Neural cell (in vitro differentiated cells): ENCODE measurements around the gene EDARADD. TPM values are rescaled to one million over a fixed set of nuclear protein-coding genes. Genes with fewer than 3 reads are reported as not detected.

Experiments
- H2AFZ ChIP-seq: fragments of 200-600, 300-800 bp; sonication (generic), shearing (Covaris generic); 2 replicates; pipeline ENCODE4 v1.6.0; 2014; ENCODE audit warnings: low read depth, mild to moderate bottlenecking, antibody characterized with exemption, low read length, moderate library complexity
- H3F3A ChIP-seq: fragments of 200-600 bp; shearing (Covaris generic); 2 replicates; pipeline ENCODE4 v1.6.1; 2016; ENCODE audit warnings: mild to moderate bottlenecking, moderate library complexity, mixed read lengths, antibody characterized with exemption, low read length; ENCODE audit not compliant: insufficient read depth, poor library complexity, severe bottlenecking
- H3K27ac ChIP-seq: fragments of 200-600, 300-800 bp; sonication (generic), shearing (Covaris generic); 2 replicates; pipeline ENCODE4 v1.5.1; 2014; ENCODE audit warnings: mild to moderate bottlenecking, low read length, moderate library complexity
- H3K27me3 ChIP-seq: fragments of 300-800, 200-600 bp; sonication (generic), shearing (Covaris generic); 2 replicates; pipeline ENCODE4 v1.6.0; 2014; ENCODE audit warnings: mild to moderate bottlenecking, low read depth, low read length, moderate library complexity; ENCODE audit not compliant: insufficient read depth
- H3K36me3 ChIP-seq: fragments of 300-800, 200-600 bp; sonication (generic), shearing (Covaris generic); 2 replicates; pipeline ENCODE4 v1.5.1; 2014; ENCODE audit warnings: mild to moderate bottlenecking, antibody characterized with exemption, low read length, moderate library complexity; ENCODE audit not compliant: insufficient read depth
- H3K4me2 ChIP-seq: fragments of 300-800, 200-600 bp; sonication (generic), shearing (Covaris generic); 2 replicates; pipeline ENCODE4 v1.6.0; 2014; ENCODE audit warnings: mild to moderate bottlenecking, low read length
- H3K4me3 ChIP-seq: fragments of 300-800, 200-600 bp; sonication (generic), shearing (Covaris generic); 2 replicates; pipeline ENCODE4 v1.5.1; 2014; ENCODE audit warnings: mild to moderate bottlenecking, low read length, moderate library complexity
- H3K79me2 ChIP-seq: fragments of 200-600 bp; shearing (Covaris generic); replicated peaks from 2 replicates; pipeline ENCODE4 v1.6.0; 2014; ENCODE audit warnings: mild to moderate bottlenecking, low read length, moderate library complexity; ENCODE audit not compliant: insufficient read depth
- H3K9ac ChIP-seq: fragments of 300-800, 200-600 bp; sonication (generic), shearing (Covaris generic); 2 replicates; pipeline ENCODE4 v1.6.1; 2016; ENCODE audit warnings: mild to moderate bottlenecking, low read length, mixed read lengths
- H3K9me2 ChIP-seq: fragments of 200-600 bp; shearing (Covaris generic); 2 replicates; pipeline ENCODE4 v1.6.1; 2016; ENCODE audit warnings: mild to moderate bottlenecking, low read length, mixed read lengths; ENCODE audit not compliant: insufficient read depth
- H3K9me3 ChIP-seq: fragments of 200-600, 300-800 bp; sonication (generic), shearing (Covaris generic); 2 replicates; pipeline ENCODE4 v1.6.1; 2016; ENCODE audit warnings: mild to moderate bottlenecking, mixed run types, low read length, moderate library complexity, mixed read lengths
- H4K20me1 ChIP-seq: fragments of 200-600 bp; shearing (Covaris generic); 2 replicates; pipeline ENCODE4 v1.6.1; 2016; ENCODE audit warnings: mild to moderate bottlenecking, mixed run types; ENCODE audit not compliant: insufficient read depth
- CTCF ChIP-seq: fragments of 450-650 bp; IDR thresholded peaks from 2 replicates; pipeline ENCODE4 v1.5.1; 2014; ENCODE audit warnings: antibody characterized with exemption, mild to moderate bottlenecking, moderate library complexity; ENCODE audit not compliant: poor library complexity, severe bottlenecking
- EP300 ChIP-seq: fragments of 450-650 bp; conservative IDR thresholded peaks from 2 replicates; pipeline ENCODE4 v1.6.1; 2014; ENCODE audit warnings: antibody characterized with exemption, mild to moderate bottlenecking, moderate library complexity; ENCODE audit not compliant: poor library complexity, severe bottlenecking
- EZH2 ChIP-seq: fragments of 200-600, 300-800 bp; shearing (Covaris generic), sonication (generic); IDR thresholded peaks from 2 replicates; pipeline ENCODE4 v1.6.1; 2014; ENCODE audit warnings: antibody characterized with exemption, low read length, borderline replicate concordance, mild to moderate bottlenecking; ENCODE audit not compliant: insufficient read depth, poor library complexity, severe bottlenecking
- MXI1 ChIP-seq: fragments of 450-650 bp; conservative IDR thresholded peaks from 2 replicates; pipeline ENCODE4 v1.6.1; 2014; ENCODE audit warnings: antibody characterized with exemption, mild to moderate bottlenecking; ENCODE audit not compliant: poor library complexity, severe bottlenecking
- POLR2AphosphoS5 ChIP-seq: IDR thresholded peaks from 2 replicates; pipeline ENCODE4 v1.6.1; 2012
- RAD21 ChIP-seq: fragments of 450-650 bp; conservative IDR thresholded peaks from 2 replicates; pipeline ENCODE4 v1.6.1; 2014; ENCODE audit warnings: antibody characterized with exemption, mild to moderate bottlenecking, moderate library complexity
- SMC3 ChIP-seq: fragments of 450-650 bp; conservative IDR thresholded peaks from 2 replicates; pipeline ENCODE4 v1.6.1; 2014; ENCODE audit warnings: antibody characterized with exemption, mild to moderate bottlenecking, moderate library complexity; ENCODE audit not compliant: poor library complexity
- TAF1 ChIP-seq: IDR thresholded peaks from 2 replicates; pipeline ENCODE4 v1.6.1; 2012; ENCODE audit warnings: low read depth
- polyA plus RNA-seq: library from polyadenylated mRNA; depleted of rRNA; stranded (reverse); fragments of >200 nt; gene quantifications from 2 replicates; pipeline ENCODE4 v1.2.3, GENCODE V29; 2014
- TF ChIP-seq, protein P1 (sequence below): IDR thresholded peaks from 2 replicates; pipeline ENCODE4 v1.6.1; 2012; ENCODE audit warnings: borderline replicate concordance

Gene EDARADD
- polyA plus RNA-seq, 1 donor from 2014 or later, result 0.17 TPM

DNA sequence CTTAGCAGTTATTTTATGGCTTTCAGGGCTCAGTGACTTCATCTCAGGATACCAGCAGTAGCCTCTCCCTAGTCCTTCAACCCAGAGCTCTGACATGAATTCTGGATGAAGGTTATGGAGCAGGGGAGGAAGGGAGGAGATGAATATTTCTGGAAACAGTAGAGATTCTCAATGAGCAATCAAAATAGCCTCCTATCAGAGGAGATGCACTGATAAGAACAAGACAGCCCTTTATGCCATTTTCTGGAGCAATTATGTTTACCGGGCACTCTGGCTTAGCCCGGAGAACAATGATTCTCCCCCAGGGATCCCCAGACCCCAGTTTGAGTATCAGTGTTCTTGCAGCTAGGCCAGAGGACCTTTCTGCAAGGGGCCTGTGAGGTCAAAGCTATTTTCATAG is 37.9 kb upstream of the EDARADD start:
- no peak overlapping the region for H3K27ac ChIP-seq
- no peak overlapping the region for H2AFZ ChIP-seq
- no peaks in the 10 kb centered on the region for H3F3A ChIP-seq
- H3K9me3 ChIP-seq, result no peaks in the 10 kb centered on the region
- H3K36me3 ChIP-seq, result no peaks in the 10 kb centered on the region
- TF ChIP-seq CTCF (no peak), TAF1 (no peak), SMC3 (no peak), EZH2 (no peak), POLR2AphosphoS5 (no peak), RAD21 (no peak), MXI1 (no peak), EP300 (no peak)
- TF ChIP-seq, protein P1, sequence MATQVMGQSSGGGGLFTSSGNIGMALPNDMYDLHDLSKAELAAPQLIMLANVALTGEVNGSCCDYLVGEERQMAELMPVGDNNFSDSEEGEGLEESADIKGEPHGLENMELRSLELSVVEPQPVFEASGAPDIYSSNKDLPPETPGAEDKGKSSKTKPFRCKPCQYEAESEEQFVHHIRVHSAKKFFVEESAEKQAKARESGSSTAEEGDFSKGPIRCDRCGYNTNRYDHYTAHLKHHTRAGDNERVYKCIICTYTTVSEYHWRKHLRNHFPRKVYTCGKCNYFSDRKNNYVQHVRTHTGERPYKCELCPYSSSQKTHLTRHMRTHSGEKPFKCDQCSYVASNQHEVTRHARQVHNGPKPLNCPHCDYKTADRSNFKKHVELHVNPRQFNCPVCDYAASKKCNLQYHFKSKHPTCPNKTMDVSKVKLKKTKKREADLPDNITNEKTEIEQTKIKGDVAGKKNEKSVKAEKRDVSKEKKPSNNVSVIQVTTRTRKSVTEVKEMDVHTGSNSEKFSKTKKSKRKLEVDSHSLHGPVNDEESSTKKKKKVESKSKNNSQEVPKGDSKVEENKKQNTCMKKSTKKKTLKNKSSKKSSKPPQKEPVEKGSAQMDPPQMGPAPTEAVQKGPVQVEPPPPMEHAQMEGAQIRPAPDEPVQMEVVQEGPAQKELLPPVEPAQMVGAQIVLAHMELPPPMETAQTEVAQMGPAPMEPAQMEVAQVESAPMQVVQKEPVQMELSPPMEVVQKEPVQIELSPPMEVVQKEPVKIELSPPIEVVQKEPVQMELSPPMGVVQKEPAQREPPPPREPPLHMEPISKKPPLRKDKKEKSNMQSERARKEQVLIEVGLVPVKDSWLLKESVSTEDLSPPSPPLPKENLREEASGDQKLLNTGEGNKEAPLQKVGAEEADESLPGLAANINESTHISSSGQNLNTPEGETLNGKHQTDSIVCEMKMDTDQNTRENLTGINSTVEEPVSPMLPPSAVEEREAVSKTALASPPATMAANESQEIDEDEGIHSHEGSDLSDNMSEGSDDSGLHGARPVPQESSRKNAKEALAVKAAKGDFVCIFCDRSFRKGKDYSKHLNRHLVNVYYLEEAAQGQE, result no peak
- H3K9ac ChIP-seq, result no peak overlapping the region
- no peaks in the 10 kb centered on the region for H3K79me2 ChIP-seq
- H3K9me2 ChIP-seq, result no peaks in the 10 kb centered on the region
- H3K4me3 ChIP-seq, result no peak overlapping the region
- no peaks in the 10 kb centered on the region for H3K27me3 ChIP-seq
- H4K20me1 ChIP-seq, result no peaks in the 10 kb centered on the region
- H3K4me2 ChIP-seq, result no peak overlapping the region

- no peaks in the 10 kb centered on the region for H3K9me2 ChIP-seq
- H2AFZ ChIP-seq, result no peak overlapping the region
- H3K27me3 ChIP-seq, result no peaks in the 10 kb centered on the region
- H3K36me3 ChIP-seq, result no peaks in the 10 kb centered on the region
- H3K4me2 ChIP-seq, result no peak overlapping the region
- no peaks in the 10 kb centered on the region for H3F3A ChIP-seq
- TF ChIP-seq SMC3, result no peak
- no peak for TF ChIP-seq RAD21
- TF ChIP-seq MXI1, result no peak
- TF ChIP-seq, protein P1, result no peak
- no peak for TF ChIP-seq POLR2AphosphoS5
- no peak for TF ChIP-seq EP300
- no peak for TF ChIP-seq CTCF
- TF ChIP-seq EZH2, result no peak
- no peak for TF ChIP-seq TAF1
- H3K27ac ChIP-seq, result no peak overlapping the region
- H3K79me2 ChIP-seq, result no peaks in the 10 kb centered on the region
- no peak overlapping the region for H3K9ac ChIP-seq
- H3K4me3 ChIP-seq, result no peak overlapping the region
- no peaks in the 10 kb centered on the region for H3K9me3 ChIP-seq
- no peaks in the 10 kb centered on the region for H4K20me1 ChIP-seq
Observed at GRCh38 chr1:236361909-236362590, 32.0 kb upstream of the EDARADD start.
